Measurements from ENCODE around the gene CST8.

Gene CST8

DNA sequence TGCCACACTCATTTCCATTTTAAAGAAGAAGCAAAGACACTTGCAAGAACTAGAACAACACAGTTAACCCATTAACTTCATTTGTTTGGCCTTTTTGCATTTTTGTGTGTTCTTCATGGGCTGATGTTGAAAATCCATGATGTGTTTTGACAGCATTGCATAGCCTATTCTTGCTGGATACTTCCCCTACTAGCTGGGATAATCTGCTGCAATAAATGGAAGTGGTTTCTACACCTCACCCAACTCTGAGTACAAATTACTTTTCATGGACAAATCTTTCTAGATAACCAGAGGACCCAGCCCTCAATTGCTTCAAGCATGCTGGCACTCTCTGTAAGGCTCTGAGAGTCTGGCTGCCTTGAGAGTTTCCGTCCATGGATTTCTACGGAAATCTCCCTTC is 50.9 kb downstream of the CST8 start:
- H3K9me3 ChIP-seq (ENCODE audit: control extremely low read depth in 1 of 5, control insufficient read depth in 4 of 5, insufficient read depth in 2 of 5, low read depth in 1 of 5, low read length in 4 of 5), result peaks cover 0 to 2% (median 0%) of the 10 kb centered on the region in 5 experiments
- peaks cover 0 to 5% (median 4%) of the 10 kb centered on the region in 4 experiments for H3K4me1 ChIP-seq (ENCODE audit: control extremely low read depth in 1 of 4, control insufficient read depth in 4 of 4, insufficient read depth in 4 of 4, low read length in 3 of 4)
- no peak overlapping the region for H3K27ac ChIP-seq (ENCODE audit: insufficient read depth in 1 of 2, low read depth in 1 of 2, low read length in 2 of 2, poor library complexity in 1 of 2, severe bottlenecking in 2 of 2)
- H3K36me3 ChIP-seq (ENCODE audit: control insufficient read depth in 4 of 4, insufficient read depth in 4 of 4, low read length in 3 of 4), result no peaks in the 10 kb centered on the region
- ChIA-PET POLR2A (no interaction called here), CTCF (interaction anchor here (0.9 kb wide), 1 partner anchor 27 kb away, joined by 3 read pairs; the partner anchor contains the start of gene CST9L)
- H3K27me3 ChIP-seq (replicated peaks in 2 of 5; ENCODE audit: control insufficient read depth in 4 of 5, insufficient read depth in 5 of 5, low read length in 4 of 5), result no peaks in the 10 kb centered on the region
- no peak for DNase-seq
- WGBS (ENCODE audit: insufficient coverage), result 100% methylated on average over 2 of the region's 2 CpGs
- H3K4me3 ChIP-seq (ENCODE audit: control insufficient read depth in 1 of 7, extremely low read depth in 1 of 7, insufficient read depth in 4 of 7, low read depth in 2 of 7, low read length in 6 of 7), result no peak overlapping the region

DNA sequence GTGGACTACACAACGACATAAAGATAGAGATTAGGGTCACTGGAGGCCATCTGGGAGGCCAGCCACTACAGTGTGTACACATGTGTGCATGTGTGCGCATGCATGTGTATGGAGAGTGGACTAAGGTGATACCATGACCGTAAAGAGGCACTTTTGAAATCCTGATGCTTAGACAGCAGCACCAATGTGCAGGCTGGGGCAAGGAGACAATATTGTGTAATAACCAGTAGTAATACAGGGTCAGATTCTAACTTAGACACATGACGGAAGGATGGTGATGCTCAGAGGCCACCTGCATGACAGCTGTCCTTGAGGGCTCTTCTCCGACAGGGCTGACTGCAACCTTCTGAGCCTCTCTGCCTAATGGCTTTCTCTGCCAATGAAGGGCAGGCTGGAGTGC is 51.9 kb downstream of the CST8 start:
- Histone ChIP-seq H3K4me1 (ENCODE audit: control extremely low read depth in 1 of 4, control insufficient read depth in 4 of 4, insufficient read depth in 4 of 4, low read length in 3 of 4) (peaks cover 0 to 5% (median 4%) of the 10 kb centered on the region in 4 experiments), H3K27me3 (replicated peaks in 2 of 5; ENCODE audit: control insufficient read depth in 4 of 5, insufficient read depth in 5 of 5, low read length in 4 of 5) (no peaks in the 10 kb centered on the region), H3K9me3 (ENCODE audit: control extremely low read depth in 1 of 5, control insufficient read depth in 4 of 5, insufficient read depth in 2 of 5, low read depth in 1 of 5, low read length in 4 of 5) (peaks cover 0 to 2% (median 0%) of the 10 kb centered on the region in 5 experiments), H3K36me3 (ENCODE audit: control insufficient read depth in 4 of 4, insufficient read depth in 4 of 4, low read length in 3 of 4) (no peaks in the 10 kb centered on the region), H3K4me3 (ENCODE audit: control insufficient read depth in 1 of 7, extremely low read depth in 1 of 7, insufficient read depth in 4 of 7, low read depth in 2 of 7, low read length in 6 of 7) (no peak overlapping the region), H3K27ac (ENCODE audit: insufficient read depth in 1 of 2, low read depth in 1 of 2, low read length in 2 of 2, poor library complexity in 1 of 2, severe bottlenecking in 2 of 2) (no peak overlapping the region)
- POLR2A ChIA-PET, result no interaction called here
- no peak for DNase-seq
- CTCF ChIA-PET, result interaction anchor here (0.9 kb wide), 1 partner anchor 26 kb away, joined by 3 read pairs; the partner anchor contains the start of gene CST9L
- WGBS (ENCODE audit: insufficient coverage), result 71% methylated on average over 4 of the region's 5 CpGs

DNA sequence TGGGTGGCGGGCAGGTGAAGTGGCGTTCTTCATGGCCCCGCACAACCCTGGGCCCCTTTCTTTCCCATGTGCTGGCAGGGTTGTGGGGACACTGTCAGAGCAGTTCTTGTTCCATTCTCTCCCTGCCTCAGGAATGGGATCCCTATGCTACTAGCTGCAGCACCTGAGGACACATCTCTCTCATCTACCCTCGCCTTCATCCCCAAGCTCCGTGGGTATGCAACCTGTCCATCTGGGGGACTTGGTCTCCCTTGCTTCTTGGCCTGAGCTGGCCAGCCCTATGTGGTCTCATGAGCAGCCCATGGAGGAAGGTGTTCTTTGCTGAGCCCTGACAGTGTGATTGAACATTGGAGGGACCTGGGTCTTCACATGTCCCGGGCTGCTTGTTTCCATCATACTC is 53.2 kb downstream of the CST8 start:
- no peak overlapping the region for H3K27ac ChIP-seq (ENCODE audit: insufficient read depth in 1 of 2, low read depth in 1 of 2, low read length in 2 of 2, poor library complexity in 1 of 2, severe bottlenecking in 2 of 2)
- ChIA-PET POLR2A (no interaction called here), CTCF (no interaction called here)
- peaks cover 0 to 5% (median 4%) of the 10 kb centered on the region in 4 experiments for H3K4me1 ChIP-seq (ENCODE audit: control extremely low read depth in 1 of 4, control insufficient read depth in 4 of 4, insufficient read depth in 4 of 4, low read length in 3 of 4)
- H3K9me3 ChIP-seq (ENCODE audit: control extremely low read depth in 1 of 5, control insufficient read depth in 4 of 5, insufficient read depth in 2 of 5, low read depth in 1 of 5, low read length in 4 of 5), result peaks cover 0 to 2% (median 0%) of the 10 kb centered on the region in 5 experiments
- no peaks in the 10 kb centered on the region for H3K27me3 ChIP-seq (replicated peaks in 2 of 5; ENCODE audit: control insufficient read depth in 4 of 5, insufficient read depth in 5 of 5, low read length in 4 of 5)
- WGBS (ENCODE audit: insufficient coverage), result 100% methylated on average over 4 of the region's 6 CpGs
- no peak for DNase-seq
- no peaks in the 10 kb centered on the region for H3K36me3 ChIP-seq (ENCODE audit: control insufficient read depth in 4 of 4, insufficient read depth in 4 of 4, low read length in 3 of 4)
- H3K4me3 ChIP-seq (ENCODE audit: control insufficient read depth in 1 of 7, extremely low read depth in 1 of 7, insufficient read depth in 4 of 7, low read depth in 2 of 7, low read length in 6 of 7), result no peak overlapping the region

Data from common myeloid progenitor, CD34-positive (primary cell).